PC-3 (cell line): ENCODE results near the gene SQOR.

Experiments used
- EZH2phosphoT487 ChIP-seq: fragments of 300-600 bp; sonication (generic); IDR thresholded peaks from 2 replicates; pipeline ENCODE4 v1.6.1; 2018; ENCODE audit warnings: mild to moderate bottlenecking, antibody characterized with exemption, low read length, borderline replicate concordance
- TF ChIP-seq, protein P1 (sequence below): fragments of 300-600 bp; sonication (generic); conservative IDR thresholded peaks from 2 replicates; pipeline ENCODE4 v1.5.1; 2017; ENCODE audit warnings: antibody characterized with exemption, low read depth, mild to moderate bottlenecking, low read length

GRCh38 chr15:45720183-45720582 is 85.4 kb downstream of the SQOR start:
- TF ChIP-seq, protein P1, sequence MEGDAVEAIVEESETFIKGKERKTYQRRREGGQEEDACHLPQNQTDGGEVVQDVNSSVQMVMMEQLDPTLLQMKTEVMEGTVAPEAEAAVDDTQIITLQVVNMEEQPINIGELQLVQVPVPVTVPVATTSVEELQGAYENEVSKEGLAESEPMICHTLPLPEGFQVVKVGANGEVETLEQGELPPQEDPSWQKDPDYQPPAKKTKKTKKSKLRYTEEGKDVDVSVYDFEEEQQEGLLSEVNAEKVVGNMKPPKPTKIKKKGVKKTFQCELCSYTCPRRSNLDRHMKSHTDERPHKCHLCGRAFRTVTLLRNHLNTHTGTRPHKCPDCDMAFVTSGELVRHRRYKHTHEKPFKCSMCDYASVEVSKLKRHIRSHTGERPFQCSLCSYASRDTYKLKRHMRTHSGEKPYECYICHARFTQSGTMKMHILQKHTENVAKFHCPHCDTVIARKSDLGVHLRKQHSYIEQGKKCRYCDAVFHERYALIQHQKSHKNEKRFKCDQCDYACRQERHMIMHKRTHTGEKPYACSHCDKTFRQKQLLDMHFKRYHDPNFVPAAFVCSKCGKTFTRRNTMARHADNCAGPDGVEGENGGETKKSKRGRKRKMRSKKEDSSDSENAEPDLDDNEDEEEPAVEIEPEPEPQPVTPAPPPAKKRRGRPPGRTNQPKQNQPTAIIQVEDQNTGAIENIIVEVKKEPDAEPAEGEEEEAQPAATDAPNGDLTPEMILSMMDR: no peak
- TF ChIP-seq EZH2phosphoT487: no peak
